NCI-H524 (cell line): ENCODE results near the gene SP9.
"Not testable (repeated sequence)": the region's sequence is repeated elsewhere in the genome, so short reads cannot be mapped to it uniquely, and the experiment has no call there.

Source experiments
- DNase-seq, 2 experiments: peaks; one replicate each; lab custom pipeline; 2025; lab: John Stamatoyannopoulos, UW

Gene SP9

GRCh38 chr2:174344716-174345461 is 10.1 kb downstream of the SP9 start:
- peak in 1 of 2 experiments; percentile 56 for DNase-seq

GRCh38 chr2:174350018-174350417 is 15.3 kb downstream of the SP9 start:
- DNase-seq = peak; percentile 16 to 31

GRCh38 chr2:174350593-174351181 is 15.9 kb downstream of the SP9 start:
- no peak for DNase-seq

- DNase-seq = no peak
These were observed 18.2 kb downstream of the SP9 start for GRCh38 chr2:174353004-174353403.

GRCh38 chr2:174356347-174356746 is 21.6 kb downstream of the SP9 start:
- no peak for DNase-seq

GRCh38 chr2:174359663-174360062 is 24.9 kb downstream of the SP9 start:
- not testable (repeated sequence) for DNase-seq

GRCh38 chr2:174362949-174363348 is 28.2 kb downstream of the SP9 start:
- no peak for DNase-seq

GRCh38 chr2:174363492-174364225 is 28.9 kb downstream of the SP9 start:
- not testable (repeated sequence) for DNase-seq

GRCh38 chr2:174364628-174365027 is 29.9 kb downstream of the SP9 start:
- DNase-seq = no peak

- no peak for DNase-seq
These were observed 30.8 kb downstream of the SP9 start for GRCh38 chr2:174365571-174365970.

GRCh38 chr2:174368691-174369090 is 33.9 kb downstream of the SP9 start:
- DNase-seq = no peak

GRCh38 chr2:174376967-174377366 is 42.2 kb downstream of the SP9 start:
- no peak for DNase-seq

GRCh38 chr2:174383796-174384195 is 49.0 kb downstream of the SP9 start:
- DNase-seq = no peak

- DNase-seq = no peak
These were observed 50.4 kb downstream of the SP9 start for GRCh38 chr2:174385201-174385600.
